GM10248 (cell line): ENCODE results near the gene TOR2A.

Experiments
- CTCF ChIA-PET: fragments of 300-600 bp; sonication (Branson Sonifier 250); formaldehyde crosslinking; extraction: SDS; loops from one replicate; lab custom pipeline; 2021; ENCODE audit warnings: antibody characterized with exemption; lab: Yijun Ruan, JAX
- POLR2A ChIA-PET: fragments of 350-650 bp; sonication (Branson Sonifier 250); formaldehyde crosslinking; extraction: SDS; loops from one replicate; lab custom pipeline; 2020; ENCODE audit warnings: antibody characterized with exemption; lab: Yijun Ruan, JAX
- DNase-seq: peaks from one replicate; pipeline ENCODE4 v3.0.0; 2012; ENCODE audit errors: extremely low spot score
- CTCF ChIP-seq: IDR thresholded peaks from 2 replicates; pipeline ENCODE4 v1.5.1; 2012; ENCODE audit warnings: mild to moderate bottlenecking, low read depth; ENCODE audit errors: extremely low read depth, missing control alignments, control extremely low read depth

The TOR2A gene

GRCh38 chr9:127724012-127724411 is 11.1 kb downstream of the TOR2A start:
- POLR2A ChIA-PET, result no interaction called here
- TF ChIP-seq CTCF, result no peak

GRCh38 chr9:127723444-127723843 is 11.7 kb downstream of the TOR2A start:
- ChIA-PET POLR2A (no interaction called here), CTCF (interaction anchor here (2.1 kb wide), 1 partner anchor 11 kb away, joined by 19 read pairs; the partner anchor contains the start of gene TOR2A)
- no peak for TF ChIP-seq CTCF
- no peak for DNase-seq

More at GRCh38 chr9:127724012-127724411, 11.1 kb downstream of the TOR2A start:
- CTCF ChIA-PET, result interaction anchor here (2.1 kb wide), 1 partner anchor 10 kb away, joined by 19 read pairs; the partner anchor contains the start of gene TOR2A
- no peak for DNase-seq

- ChIA-PET CTCF (no interaction called here), POLR2A (no interaction called here)
- TF ChIP-seq CTCF, result no peak
- no peak for DNase-seq
These were observed 12.1 kb downstream of the TOR2A start for GRCh38 chr9:127723013-127723412.

- no peak for DNase-seq
- no peak for TF ChIP-seq CTCF
- POLR2A ChIA-PET, result no interaction called here
- CTCF ChIA-PET, result interaction anchor here (0.9 to 1.3 kb wide), 4 partner anchors 9 to 312 kb away, joined by 3 to 4 read pairs (median 4); partner anchors contain the start of gene TOR2A
These were observed 12.9 kb downstream of the TOR2A start for GRCh38 chr9:127722055-127722745.

GRCh38 chr9:127721391-127721821 is 13.7 kb downstream of the TOR2A start:
- TF ChIP-seq CTCF, result no peak
- ChIA-PET CTCF (interaction anchor here (0.9 to 1.3 kb wide), 4 partner anchors 10 to 313 kb away, joined by 3 to 4 read pairs (median 4); partner anchors contain the start of gene TOR2A), POLR2A (interaction anchor here (0.6 kb wide), 1 partner anchor 350 kb away, joined by 3 read pairs; no protein-coding TSS in a partner anchor)
- no peak for DNase-seq

- ChIA-PET POLR2A (no interaction called here), CTCF (interaction anchor here (1.9 to 8.0 kb wide), 2 partner anchors 8 to 13 kb away, joined by 6 to 53 read pairs; partner anchors contain the start of gene TOR2A)
- TF ChIP-seq CTCF, result no peak
- DNase-seq, result no peak
These were observed 14.2 kb downstream of the TOR2A start for GRCh38 chr9:127720865-127721227.
